K562 (cell line): Measurements from ENCODE around the gene LDLRAD3. TPM values are rescaled to one million over a fixed set of nuclear protein-coding genes. Genes with fewer than 3 reads are reported as not detected.
A peak's percentile ranks its signal among the peaks of the same experiment; 100 is the strongest.

Experiments used
- CTBP1 ChIP-seq: fragments of 450-650 bp; IDR thresholded peaks from 2 replicates; pipeline ENCODE4 v1.6.1; 2016; ENCODE audit warnings: borderline replicate concordance
- LARP7 ChIP-seq: fragments of 450-650 bp; IDR thresholded peaks from 2 replicates; pipeline ENCODE4 v1.6.1; 2016
- ZNF586 ChIP-seq: fragments of 450-650 bp; formaldehyde crosslinking; conservative IDR thresholded peaks from 2 replicates; pipeline ENCODE4 v1.4.0; 2020; ENCODE audit warnings: mild to moderate bottlenecking, moderate library complexity
- polyA plus RNA-seq, 8 experiments: library from polyadenylated mRNA; depleted of rRNA in 4 of 8; stranded (reverse) in 5 of 8; unstranded in 3 of 8; fragments of >200 nt; fragmentation: Nextera tagmentation in 2 of 8; fragmentation: Illumina TruSeq in 1 of 8; extraction: Ambion mirVana in 2 of 8; extraction: Trizol in 1 of 8; gene quantifications; 2 replicates each; pipeline versions ENCODE4 v1.2.1 to v1.2.3, GENCODE V29; 2011 to 2014; ENCODE audit warnings: inconsistent platforms in 1 of 8, missing spikeins in 1 of 8
- total RNA-seq, 7 experiments: library from RNA; depleted of rRNA in 6 of 7; stranded (reverse); fragments of >200 nt in 6 of 7; fragmentation: Illumina TruSeq in 2 of 7; extraction: Trizol in 2 of 7; gene quantifications; 2 replicates each; pipeline versions ENCODE4 v1.2.1 to v1.2.3, GENCODE V29; 2011 to 2021; ENCODE audit warnings: low replicate concordance in 1 of 7
- TF ChIP-seq, protein P1 (sequence below): fragments of 200-600 bp; sonication (generic); IDR thresholded peaks from one replicate; pipeline ENCODE4 v1.6.1; 2012; ENCODE audit warnings: mild to moderate bottlenecking, low read depth, low read length, inconsistent platforms
- TF ChIP-seq, protein P2 (sequence below): fragments of 250-450 bp; sonication (Bioruptor Pico); IDR thresholded peaks from 2 replicates; pipeline ENCODE4 v1.4.0; 2020; ENCODE audit warnings: mild to moderate bottlenecking, moderate library complexity, borderline replicate concordance
- TF ChIP-seq, protein P3 (sequence below): sonication (generic); formaldehyde crosslinking; IDR thresholded peaks from 2 replicates; pipeline ENCODE4 v1.8.1; 2022; ENCODE audit warnings: missing genetic modification reagents
- TF ChIP-seq, protein P4 (sequence below): sonication (generic); IDR thresholded peaks from 2 replicates; pipeline ENCODE4 v1.6.1; 2016
- TF ChIP-seq, protein P5 (sequence below): IDR thresholded peaks from 2 replicates; pipeline ENCODE4 v1.6.1; 2016; ENCODE audit warnings: missing genetic modification characterization, missing compliant biosample characterization

LDLRAD3 gene
- total and polyA plus RNA-seq, 9 of the 15 experiments (the other 6 are each of a cell fraction or from before 2014, with no cell fraction given): 0.73 to 7.2 (median 3.5) TPM

DNA sequence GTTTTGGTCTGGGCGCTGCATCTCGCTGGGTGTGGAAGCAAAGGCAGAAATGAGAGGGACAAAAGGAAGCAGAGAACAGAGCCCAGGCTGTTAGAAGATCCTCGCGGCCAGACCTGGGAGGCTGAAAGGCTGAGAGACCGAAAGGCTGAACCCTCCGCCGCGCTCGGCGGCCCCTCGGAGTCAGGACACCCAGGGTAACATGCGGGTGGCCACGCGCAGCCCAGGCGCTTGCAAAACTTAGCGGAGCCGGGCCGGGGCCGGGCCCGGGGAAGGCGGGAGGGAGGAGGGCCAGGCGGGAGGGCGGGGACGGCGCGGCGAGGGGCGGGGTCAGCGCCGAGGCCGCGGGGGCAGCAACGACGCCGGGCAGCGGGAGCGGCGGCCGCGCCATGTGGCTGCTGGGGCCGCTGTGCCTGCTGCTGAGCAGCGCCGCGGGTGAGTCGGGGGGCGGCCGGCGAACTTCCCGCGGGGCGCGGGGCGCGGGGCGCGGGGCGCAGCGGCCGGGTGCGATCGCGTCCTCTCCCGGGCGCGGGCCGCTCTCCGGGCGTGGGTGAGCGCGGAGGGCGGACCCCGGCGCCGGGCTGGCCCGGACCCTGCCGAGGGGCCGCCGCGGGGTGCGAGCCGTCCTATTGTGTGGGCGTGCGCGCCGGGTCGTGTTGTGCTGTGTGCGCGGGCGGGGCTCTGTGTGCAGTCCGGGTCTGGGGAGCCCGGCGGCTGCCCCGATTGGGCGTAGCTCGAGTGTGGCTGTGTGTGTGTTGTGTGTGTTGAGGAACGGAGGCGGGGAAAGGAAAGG is at the start of gene LDLRAD3 (continued):
- TF ChIP-seq, protein P1, sequence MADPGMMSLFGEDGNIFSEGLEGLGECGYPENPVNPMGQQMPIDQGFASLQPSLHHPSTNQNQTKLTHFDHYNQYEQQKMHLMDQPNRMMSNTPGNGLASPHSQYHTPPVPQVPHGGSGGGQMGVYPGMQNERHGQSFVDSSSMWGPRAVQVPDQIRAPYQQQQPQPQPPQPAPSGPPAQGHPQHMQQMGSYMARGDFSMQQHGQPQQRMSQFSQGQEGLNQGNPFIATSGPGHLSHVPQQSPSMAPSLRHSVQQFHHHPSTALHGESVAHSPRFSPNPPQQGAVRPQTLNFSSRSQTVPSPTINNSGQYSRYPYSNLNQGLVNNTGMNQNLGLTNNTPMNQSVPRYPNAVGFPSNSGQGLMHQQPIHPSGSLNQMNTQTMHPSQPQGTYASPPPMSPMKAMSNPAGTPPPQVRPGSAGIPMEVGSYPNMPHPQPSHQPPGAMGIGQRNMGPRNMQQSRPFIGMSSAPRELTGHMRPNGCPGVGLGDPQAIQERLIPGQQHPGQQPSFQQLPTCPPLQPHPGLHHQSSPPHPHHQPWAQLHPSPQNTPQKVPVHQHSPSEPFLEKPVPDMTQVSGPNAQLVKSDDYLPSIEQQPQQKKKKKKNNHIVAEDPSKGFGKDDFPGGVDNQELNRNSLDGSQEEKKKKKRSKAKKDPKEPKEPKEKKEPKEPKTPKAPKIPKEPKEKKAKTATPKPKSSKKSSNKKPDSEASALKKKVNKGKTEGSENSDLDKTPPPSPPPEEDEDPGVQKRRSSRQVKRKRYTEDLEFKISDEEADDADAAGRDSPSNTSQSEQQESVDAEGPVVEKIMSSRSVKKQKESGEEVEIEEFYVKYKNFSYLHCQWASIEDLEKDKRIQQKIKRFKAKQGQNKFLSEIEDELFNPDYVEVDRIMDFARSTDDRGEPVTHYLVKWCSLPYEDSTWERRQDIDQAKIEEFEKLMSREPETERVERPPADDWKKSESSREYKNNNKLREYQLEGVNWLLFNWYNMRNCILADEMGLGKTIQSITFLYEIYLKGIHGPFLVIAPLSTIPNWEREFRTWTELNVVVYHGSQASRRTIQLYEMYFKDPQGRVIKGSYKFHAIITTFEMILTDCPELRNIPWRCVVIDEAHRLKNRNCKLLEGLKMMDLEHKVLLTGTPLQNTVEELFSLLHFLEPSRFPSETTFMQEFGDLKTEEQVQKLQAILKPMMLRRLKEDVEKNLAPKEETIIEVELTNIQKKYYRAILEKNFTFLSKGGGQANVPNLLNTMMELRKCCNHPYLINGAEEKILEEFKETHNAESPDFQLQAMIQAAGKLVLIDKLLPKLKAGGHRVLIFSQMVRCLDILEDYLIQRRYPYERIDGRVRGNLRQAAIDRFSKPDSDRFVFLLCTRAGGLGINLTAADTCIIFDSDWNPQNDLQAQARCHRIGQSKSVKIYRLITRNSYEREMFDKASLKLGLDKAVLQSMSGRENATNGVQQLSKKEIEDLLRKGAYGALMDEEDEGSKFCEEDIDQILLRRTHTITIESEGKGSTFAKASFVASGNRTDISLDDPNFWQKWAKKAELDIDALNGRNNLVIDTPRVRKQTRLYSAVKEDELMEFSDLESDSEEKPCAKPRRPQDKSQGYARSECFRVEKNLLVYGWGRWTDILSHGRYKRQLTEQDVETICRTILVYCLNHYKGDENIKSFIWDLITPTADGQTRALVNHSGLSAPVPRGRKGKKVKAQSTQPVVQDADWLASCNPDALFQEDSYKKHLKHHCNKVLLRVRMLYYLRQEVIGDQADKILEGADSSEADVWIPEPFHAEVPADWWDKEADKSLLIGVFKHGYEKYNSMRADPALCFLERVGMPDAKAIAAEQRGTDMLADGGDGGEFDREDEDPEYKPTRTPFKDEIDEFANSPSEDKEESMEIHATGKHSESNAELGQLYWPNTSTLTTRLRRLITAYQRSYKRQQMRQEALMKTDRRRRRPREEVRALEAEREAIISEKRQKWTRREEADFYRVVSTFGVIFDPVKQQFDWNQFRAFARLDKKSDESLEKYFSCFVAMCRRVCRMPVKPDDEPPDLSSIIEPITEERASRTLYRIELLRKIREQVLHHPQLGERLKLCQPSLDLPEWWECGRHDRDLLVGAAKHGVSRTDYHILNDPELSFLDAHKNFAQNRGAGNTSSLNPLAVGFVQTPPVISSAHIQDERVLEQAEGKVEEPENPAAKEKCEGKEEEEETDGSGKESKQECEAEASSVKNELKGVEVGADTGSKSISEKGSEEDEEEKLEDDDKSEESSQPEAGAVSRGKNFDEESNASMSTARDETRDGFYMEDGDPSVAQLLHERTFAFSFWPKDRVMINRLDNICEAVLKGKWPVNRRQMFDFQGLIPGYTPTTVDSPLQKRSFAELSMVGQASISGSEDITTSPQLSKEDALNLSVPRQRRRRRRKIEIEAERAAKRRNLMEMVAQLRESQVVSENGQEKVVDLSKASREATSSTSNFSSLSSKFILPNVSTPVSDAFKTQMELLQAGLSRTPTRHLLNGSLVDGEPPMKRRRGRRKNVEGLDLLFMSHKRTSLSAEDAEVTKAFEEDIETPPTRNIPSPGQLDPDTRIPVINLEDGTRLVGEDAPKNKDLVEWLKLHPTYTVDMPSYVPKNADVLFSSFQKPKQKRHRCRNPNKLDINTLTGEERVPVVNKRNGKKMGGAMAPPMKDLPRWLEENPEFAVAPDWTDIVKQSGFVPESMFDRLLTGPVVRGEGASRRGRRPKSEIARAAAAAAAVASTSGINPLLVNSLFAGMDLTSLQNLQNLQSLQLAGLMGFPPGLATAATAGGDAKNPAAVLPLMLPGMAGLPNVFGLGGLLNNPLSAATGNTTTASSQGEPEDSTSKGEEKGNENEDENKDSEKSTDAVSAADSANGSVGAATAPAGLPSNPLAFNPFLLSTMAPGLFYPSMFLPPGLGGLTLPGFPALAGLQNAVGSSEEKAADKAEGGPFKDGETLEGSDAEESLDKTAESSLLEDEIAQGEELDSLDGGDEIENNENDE: no peak
- TF ChIP-seq CTBP1: peak; percentile 28; the same call in 1 of the 2 replicates
- no peak for TF ChIP-seq LARP7
- TF ChIP-seq, protein P2, sequence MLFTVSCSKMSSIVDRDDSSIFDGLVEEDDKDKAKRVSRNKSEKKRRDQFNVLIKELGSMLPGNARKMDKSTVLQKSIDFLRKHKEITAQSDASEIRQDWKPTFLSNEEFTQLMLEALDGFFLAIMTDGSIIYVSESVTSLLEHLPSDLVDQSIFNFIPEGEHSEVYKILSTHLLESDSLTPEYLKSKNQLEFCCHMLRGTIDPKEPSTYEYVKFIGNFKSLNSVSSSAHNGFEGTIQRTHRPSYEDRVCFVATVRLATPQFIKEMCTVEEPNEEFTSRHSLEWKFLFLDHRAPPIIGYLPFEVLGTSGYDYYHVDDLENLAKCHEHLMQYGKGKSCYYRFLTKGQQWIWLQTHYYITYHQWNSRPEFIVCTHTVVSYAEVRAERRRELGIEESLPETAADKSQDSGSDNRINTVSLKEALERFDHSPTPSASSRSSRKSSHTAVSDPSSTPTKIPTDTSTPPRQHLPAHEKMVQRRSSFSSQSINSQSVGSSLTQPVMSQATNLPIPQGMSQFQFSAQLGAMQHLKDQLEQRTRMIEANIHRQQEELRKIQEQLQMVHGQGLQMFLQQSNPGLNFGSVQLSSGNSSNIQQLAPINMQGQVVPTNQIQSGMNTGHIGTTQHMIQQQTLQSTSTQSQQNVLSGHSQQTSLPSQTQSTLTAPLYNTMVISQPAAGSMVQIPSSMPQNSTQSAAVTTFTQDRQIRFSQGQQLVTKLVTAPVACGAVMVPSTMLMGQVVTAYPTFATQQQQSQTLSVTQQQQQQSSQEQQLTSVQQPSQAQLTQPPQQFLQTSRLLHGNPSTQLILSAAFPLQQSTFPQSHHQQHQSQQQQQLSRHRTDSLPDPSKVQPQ (CRISPR knock-in tag): no peak
- TF ChIP-seq, protein P3, sequence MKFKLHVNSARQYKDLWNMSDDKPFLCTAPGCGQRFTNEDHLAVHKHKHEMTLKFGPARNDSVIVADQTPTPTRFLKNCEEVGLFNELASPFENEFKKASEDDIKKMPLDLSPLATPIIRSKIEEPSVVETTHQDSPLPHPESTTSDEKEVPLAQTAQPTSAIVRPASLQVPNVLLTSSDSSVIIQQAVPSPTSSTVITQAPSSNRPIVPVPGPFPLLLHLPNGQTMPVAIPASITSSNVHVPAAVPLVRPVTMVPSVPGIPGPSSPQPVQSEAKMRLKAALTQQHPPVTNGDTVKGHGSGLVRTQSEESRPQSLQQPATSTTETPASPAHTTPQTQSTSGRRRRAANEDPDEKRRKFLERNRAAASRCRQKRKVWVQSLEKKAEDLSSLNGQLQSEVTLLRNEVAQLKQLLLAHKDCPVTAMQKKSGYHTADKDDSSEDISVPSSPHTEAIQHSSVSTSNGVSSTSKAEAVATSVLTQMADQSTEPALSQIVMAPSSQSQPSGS (CRISPR knock-in tag): no peak
- no peak for TF ChIP-seq ZNF586 (CRISPR knock-in tag)
- TF ChIP-seq, protein P4, sequence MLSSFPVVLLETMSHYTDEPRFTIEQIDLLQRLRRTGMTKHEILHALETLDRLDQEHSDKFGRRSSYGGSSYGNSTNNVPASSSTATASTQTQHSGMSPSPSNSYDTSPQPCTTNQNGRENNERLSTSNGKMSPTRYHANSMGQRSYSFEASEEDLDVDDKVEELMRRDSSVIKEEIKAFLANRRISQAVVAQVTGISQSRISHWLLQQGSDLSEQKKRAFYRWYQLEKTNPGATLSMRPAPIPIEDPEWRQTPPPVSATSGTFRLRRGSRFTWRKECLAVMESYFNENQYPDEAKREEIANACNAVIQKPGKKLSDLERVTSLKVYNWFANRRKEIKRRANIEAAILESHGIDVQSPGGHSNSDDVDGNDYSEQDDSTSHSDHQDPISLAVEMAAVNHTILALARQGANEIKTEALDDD: no peak
- TF ChIP-seq, protein P5, sequence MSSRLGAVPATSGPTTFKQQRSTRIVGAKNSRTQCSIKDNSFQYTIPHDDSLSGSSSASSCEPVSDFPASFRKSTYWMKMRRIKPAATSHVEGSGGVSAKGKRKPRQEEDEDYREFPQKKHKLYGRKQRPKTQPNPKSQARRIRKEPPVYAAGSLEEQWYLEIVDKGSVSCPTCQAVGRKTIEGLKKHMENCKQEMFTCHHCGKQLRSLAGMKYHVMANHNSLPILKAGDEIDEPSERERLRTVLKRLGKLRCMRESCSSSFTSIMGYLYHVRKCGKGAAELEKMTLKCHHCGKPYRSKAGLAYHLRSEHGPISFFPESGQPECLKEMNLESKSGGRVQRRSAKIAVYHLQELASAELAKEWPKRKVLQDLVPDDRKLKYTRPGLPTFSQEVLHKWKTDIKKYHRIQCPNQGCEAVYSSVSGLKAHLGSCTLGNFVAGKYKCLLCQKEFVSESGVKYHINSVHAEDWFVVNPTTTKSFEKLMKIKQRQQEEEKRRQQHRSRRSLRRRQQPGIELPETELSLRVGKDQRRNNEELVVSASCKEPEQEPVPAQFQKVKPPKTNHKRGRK: no peak
